Measurements from ENCODE around the gene KRTAP5-1.
"Not testable (repeated sequence)": the region's sequence is repeated elsewhere in the genome, so short reads cannot be mapped to it uniquely, and the experiment has no call there.

The KRTAP5-1 gene

DNA sequence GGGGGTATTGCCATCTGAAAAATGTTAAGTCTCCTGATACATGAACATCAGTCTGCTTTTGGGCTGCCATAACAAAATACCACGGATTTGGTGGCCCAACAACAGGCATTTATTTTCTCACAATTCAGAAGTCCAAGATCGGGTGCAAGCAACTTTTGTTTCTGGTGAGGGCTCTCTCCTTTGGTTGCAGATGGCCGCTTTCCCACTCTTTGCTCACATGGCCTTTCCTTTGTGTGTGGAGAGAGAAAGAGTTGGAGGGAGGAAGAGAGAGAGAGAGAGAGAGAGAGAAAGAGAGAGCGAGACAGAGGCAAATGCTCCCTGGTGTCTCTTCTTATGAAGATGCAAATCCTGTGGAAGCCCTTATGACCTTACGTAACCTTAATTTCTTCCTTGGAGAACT, 15.5 kb upstream of the KRTAP5-1 start:
- no peak for DNase-seq (ENCODE audit: low read depth in 1 of 2, low spot score in 1 of 2)
- TF ChIP-seq POLR2AphosphoS5 (IDR thresholded peaks at IDR 0.05; ENCODE audit: low read depth), result no peak
- TF ChIP-seq, protein P1, sequence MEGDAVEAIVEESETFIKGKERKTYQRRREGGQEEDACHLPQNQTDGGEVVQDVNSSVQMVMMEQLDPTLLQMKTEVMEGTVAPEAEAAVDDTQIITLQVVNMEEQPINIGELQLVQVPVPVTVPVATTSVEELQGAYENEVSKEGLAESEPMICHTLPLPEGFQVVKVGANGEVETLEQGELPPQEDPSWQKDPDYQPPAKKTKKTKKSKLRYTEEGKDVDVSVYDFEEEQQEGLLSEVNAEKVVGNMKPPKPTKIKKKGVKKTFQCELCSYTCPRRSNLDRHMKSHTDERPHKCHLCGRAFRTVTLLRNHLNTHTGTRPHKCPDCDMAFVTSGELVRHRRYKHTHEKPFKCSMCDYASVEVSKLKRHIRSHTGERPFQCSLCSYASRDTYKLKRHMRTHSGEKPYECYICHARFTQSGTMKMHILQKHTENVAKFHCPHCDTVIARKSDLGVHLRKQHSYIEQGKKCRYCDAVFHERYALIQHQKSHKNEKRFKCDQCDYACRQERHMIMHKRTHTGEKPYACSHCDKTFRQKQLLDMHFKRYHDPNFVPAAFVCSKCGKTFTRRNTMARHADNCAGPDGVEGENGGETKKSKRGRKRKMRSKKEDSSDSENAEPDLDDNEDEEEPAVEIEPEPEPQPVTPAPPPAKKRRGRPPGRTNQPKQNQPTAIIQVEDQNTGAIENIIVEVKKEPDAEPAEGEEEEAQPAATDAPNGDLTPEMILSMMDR (IDR thresholded peaks at IDR 0.05; ENCODE audit: insufficient read depth, low read length), result no peak
- no peak overlapping the region for H3K4me3 ChIP-seq (replicated peaks; ENCODE audit: insufficient read depth, low read length)
- no peak overlapping the region for H3K27ac ChIP-seq (replicated peaks)
- H3K27me3 ChIP-seq (ENCODE audit: insufficient read depth, poor library complexity, severe bottlenecking), result peaks cover 5% of the 10 kb centered on the region

DNA sequence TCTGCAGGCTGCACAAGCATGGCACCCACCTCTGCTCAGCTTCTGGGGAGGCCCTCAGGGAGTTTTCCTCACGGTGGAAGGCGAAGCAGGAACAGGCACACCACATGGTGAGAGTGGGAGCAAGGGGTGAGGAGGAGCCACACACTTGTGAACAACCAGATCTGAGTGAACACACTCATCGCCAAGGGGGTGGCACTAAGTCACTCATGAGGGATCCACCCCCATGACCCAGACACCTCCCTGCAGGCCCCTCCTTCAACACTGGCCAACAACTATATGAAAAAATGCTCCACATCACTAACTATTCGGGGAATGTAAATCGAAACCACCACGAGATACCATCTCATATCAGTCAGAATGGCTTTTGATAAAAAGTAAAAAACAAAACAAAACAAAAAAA, 13.7 kb upstream of the KRTAP5-1 start:
- no peak overlapping the region for H3K27ac ChIP-seq (replicated peaks)
- TF ChIP-seq, protein P2, sequence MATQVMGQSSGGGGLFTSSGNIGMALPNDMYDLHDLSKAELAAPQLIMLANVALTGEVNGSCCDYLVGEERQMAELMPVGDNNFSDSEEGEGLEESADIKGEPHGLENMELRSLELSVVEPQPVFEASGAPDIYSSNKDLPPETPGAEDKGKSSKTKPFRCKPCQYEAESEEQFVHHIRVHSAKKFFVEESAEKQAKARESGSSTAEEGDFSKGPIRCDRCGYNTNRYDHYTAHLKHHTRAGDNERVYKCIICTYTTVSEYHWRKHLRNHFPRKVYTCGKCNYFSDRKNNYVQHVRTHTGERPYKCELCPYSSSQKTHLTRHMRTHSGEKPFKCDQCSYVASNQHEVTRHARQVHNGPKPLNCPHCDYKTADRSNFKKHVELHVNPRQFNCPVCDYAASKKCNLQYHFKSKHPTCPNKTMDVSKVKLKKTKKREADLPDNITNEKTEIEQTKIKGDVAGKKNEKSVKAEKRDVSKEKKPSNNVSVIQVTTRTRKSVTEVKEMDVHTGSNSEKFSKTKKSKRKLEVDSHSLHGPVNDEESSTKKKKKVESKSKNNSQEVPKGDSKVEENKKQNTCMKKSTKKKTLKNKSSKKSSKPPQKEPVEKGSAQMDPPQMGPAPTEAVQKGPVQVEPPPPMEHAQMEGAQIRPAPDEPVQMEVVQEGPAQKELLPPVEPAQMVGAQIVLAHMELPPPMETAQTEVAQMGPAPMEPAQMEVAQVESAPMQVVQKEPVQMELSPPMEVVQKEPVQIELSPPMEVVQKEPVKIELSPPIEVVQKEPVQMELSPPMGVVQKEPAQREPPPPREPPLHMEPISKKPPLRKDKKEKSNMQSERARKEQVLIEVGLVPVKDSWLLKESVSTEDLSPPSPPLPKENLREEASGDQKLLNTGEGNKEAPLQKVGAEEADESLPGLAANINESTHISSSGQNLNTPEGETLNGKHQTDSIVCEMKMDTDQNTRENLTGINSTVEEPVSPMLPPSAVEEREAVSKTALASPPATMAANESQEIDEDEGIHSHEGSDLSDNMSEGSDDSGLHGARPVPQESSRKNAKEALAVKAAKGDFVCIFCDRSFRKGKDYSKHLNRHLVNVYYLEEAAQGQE (IDR thresholded peaks at IDR 0.05; ENCODE audit: insufficient replicate concordance, low read depth), result no peak
- TF ChIP-seq POLR2AphosphoS5 (IDR thresholded peaks at IDR 0.05; ENCODE audit: low read depth) (no peak), GABPA (IDR thresholded peaks at IDR 0.05; ENCODE audit: low read depth) (no peak), SPI1 (IDR thresholded peaks at IDR 0.05; ENCODE audit: borderline replicate concordance, low read depth) (no peak)
- TF ChIP-seq, protein P1 (IDR thresholded peaks at IDR 0.05; ENCODE audit: insufficient read depth, low read length), result no peak
- no peak for DNase-seq (ENCODE audit: low read depth in 1 of 2, low spot score in 1 of 2)
- H3K4me3 ChIP-seq (replicated peaks; ENCODE audit: insufficient read depth, low read length), result no peak overlapping the region
- peaks cover 5% of the 10 kb centered on the region for H3K27me3 ChIP-seq (ENCODE audit: insufficient read depth, poor library complexity, severe bottlenecking)

DNA sequence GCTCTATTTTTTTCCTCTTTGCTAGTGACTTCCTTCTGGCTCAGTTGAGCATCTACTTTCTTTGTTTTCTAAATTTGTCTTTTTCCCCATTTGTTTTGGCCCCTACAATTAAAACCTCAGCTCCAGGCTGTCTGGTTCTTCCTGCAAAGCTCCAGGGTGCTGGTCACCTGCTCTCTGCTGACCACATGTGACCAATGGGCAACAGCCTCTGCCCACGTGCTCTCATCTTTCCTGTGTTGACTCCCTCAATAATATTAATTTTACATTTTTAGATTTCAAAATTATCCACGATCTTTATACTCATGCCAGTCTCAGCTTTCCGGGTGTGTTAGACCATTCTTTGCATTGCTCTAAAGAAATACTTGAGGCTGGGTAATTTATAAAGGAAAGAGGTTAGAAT, 13.3 kb upstream of the KRTAP5-1 start:
- not testable (repeated sequence) for H3K4me3 ChIP-seq (replicated peaks; ENCODE audit: insufficient read depth, low read length); H3K27ac ChIP-seq (replicated peaks); DNase-seq (ENCODE audit: low read depth in 1 of 2, low spot score in 1 of 2); H3K27me3 ChIP-seq (ENCODE audit: insufficient read depth, poor library complexity, severe bottlenecking)

DNA sequence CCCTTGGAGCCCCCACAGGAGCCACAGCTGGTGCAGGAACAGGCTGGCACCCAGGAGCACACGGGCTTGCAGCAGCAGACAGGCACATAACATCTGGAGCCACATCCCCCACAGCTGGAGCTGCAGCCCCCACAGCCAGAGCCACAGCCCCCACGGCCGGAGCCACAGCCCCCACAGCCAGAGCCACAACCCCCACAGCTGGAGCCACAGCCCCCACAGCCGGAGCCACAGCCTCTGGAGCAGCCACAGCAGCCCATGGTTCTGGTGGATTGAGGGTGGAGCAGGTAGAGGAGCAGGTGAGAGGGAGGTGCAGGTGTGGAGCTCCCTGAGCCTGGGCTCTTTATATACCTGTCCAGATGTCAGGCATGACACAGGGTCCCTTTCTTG, 12.9 kb upstream of the KRTAP5-1 start, which contains the start of gene KRTAP5-2:
Gene KRTAP5-2 (minus strand): TSS at position 301 of the 387 bp plus-strand sequence. CDS start 44 bp downstream, at position 257.
- H3K27me3 ChIP-seq (ENCODE audit: insufficient read depth, poor library complexity, severe bottlenecking), result peaks cover 5% of the 10 kb centered on the region
- no peak within 1 kb of the TSS for H3K27ac ChIP-seq (replicated peaks)
- TF ChIP-seq, protein P1 (IDR thresholded peaks at IDR 0.05; ENCODE audit: insufficient read depth, low read length), result no peak
- TF ChIP-seq, protein P2 (IDR thresholded peaks at IDR 0.05; ENCODE audit: insufficient replicate concordance, low read depth), result no peak
- TF ChIP-seq SPI1 (IDR thresholded peaks at IDR 0.05; ENCODE audit: borderline replicate concordance, low read depth), result no peak
- no peak for TF ChIP-seq POLR2AphosphoS5 (IDR thresholded peaks at IDR 0.05; ENCODE audit: low read depth)
- no peak for TF ChIP-seq GABPA (IDR thresholded peaks at IDR 0.05; ENCODE audit: low read depth)

More for the DNA sequence above, 12.9 kb upstream of the KRTAP5-1 start, which contains the start of gene KRTAP5-2:
- no peak within 1 kb of the TSS for H3K4me3 ChIP-seq (replicated peaks; ENCODE audit: insufficient read depth, low read length)
- no peak for DNase-seq (ENCODE audit: low read depth in 1 of 2, low spot score in 1 of 2)
